Peyer's patch (tissue), 4 donors: ENCODE data around the gene S100A6. TPM values are rescaled to one million over a fixed set of nuclear protein-coding genes. Genes with fewer than 3 reads are reported as not detected.
"Not testable (repeated sequence)": the region's sequence is repeated elsewhere in the genome, so short reads cannot be mapped to it uniquely, and the experiment has no call there.

Experiments used
- DNase-seq, 3 donors: peaks; one replicate each; pipeline ENCODE4 v3.0.0-alpha.2; 2017 to 2019
- H3K27ac ChIP-seq, 4 donors: fragments of 200-600 bp; sonication (generic); one replicate each; pipeline ENCODE4 v1.5.1; 2016 to 2019
- H3K27me3 ChIP-seq, 2 donors: fragments of 200-600 bp; sonication (generic); one replicate each; pipeline ENCODE4 v1.5.1; 2019
- H3K36me3 ChIP-seq, 3 donors: fragments of 200-600 bp; sonication (generic); one replicate each; pipeline ENCODE4 v1.5.1; 2016 to 2019
- H3K4me1 ChIP-seq, 4 donors: fragments of 200-600 bp; sonication (generic); one replicate each; pipeline ENCODE4 v1.5.1; 2016 to 2019
- H3K4me3 ChIP-seq, 4 donors: fragments of 200-600 bp; sonication (generic); 1 replicate in 3 of 4; 2 replicates in 1 of 4; pipeline ENCODE4 v1.5.1; 2016 to 2019; ENCODE audit warnings: mild to moderate bottlenecking in 1 of 4
- H3K9me3 ChIP-seq, 4 donors: fragments of 200-600 bp; sonication (generic); one replicate each; pipeline ENCODE4 v1.5.1; 2016 to 2019; ENCODE audit warnings: mild to moderate bottlenecking in 1 of 4
- CTCF ChIP-seq, 6 experiments: fragments of 450-650 bp in 4 of 6; fragments of 200-600 bp in 2 of 6; sonication (generic) in 1 of 6; IDR thresholded peaks; one replicate each; pipeline ENCODE4 v1.5.1; 2017 to 2019; ENCODE audit warnings: antibody characterized with exemption in 6 of 6, mild to moderate bottlenecking in 3 of 6, moderate library complexity in 1 of 6
- POLR2A ChIP-seq, 2 donors: fragments of 450-650 bp; IDR thresholded peaks; one replicate each; pipeline ENCODE4 v1.5.1; 2017; ENCODE audit warnings: antibody characterized with exemption in 2 of 2, mild to moderate bottlenecking in 2 of 2, moderate library complexity in 2 of 2
- total RNA-seq, 4 donors: library from RNA; depleted of rRNA; stranded (reverse); fragments of >200 nt; gene quantifications; one replicate each; pipeline ENCODE4 v1.1.0, GENCODE V29; 2016

The S100A6 gene
- total RNA-seq, 4 donors from 2014 or later = 321 to 366 (median 334) TPM

GRCh38 chr1:153527023-153527682, 8.6 kb downstream of the S100A6 start:
- Histone ChIP-seq H3K27me3 (no peaks in the 10 kb centered on the region), H3K27ac (no peak overlapping the region), H3K4me3 (no peak overlapping the region), H3K9me3 (no peaks in the 10 kb centered on the region), H3K36me3 (no peaks in the 10 kb centered on the region), H3K4me1 (peaks cover 0 to 6% (median 2%) of the 10 kb centered on the region in 4 donors)
- DNase-seq = no peak
- TF ChIP-seq POLR2A (IDR thresholded peaks at IDR 0.05) (no peak), CTCF (IDR thresholded peaks at IDR 0.05) (no peak)

GRCh38 chr1:153526132-153526543, 9.7 kb downstream of the S100A6 start:
- Histone ChIP-seq H3K9me3 (no peaks in the 10 kb centered on the region), H3K27ac (no peak overlapping the region), H3K36me3 (no peaks in the 10 kb centered on the region), H3K27me3 (no peaks in the 10 kb centered on the region), H3K4me3 (no peak overlapping the region), H3K4me1 (peaks cover 0 to under 1% (median 0%) of the 10 kb centered on the region in 4 donors)
- TF ChIP-seq CTCF (IDR thresholded peaks at IDR 0.05) (no peak), POLR2A (IDR thresholded peaks at IDR 0.05) (no peak)
- DNase-seq = no peak

GRCh38 chr1:153525088-153525728, 10.6 kb downstream of the S100A6 start:
- no peak for DNase-seq
- no peak for TF ChIP-seq POLR2A (IDR thresholded peaks at IDR 0.05)
- TF ChIP-seq CTCF (IDR thresholded peaks at IDR 0.05) = no peak
- no peaks in the 10 kb centered on the region for H3K27me3 ChIP-seq
- peaks cover 0 to 7% (median 0%) of the 10 kb centered on the region in 4 donors for H3K4me1 ChIP-seq
- no peak overlapping the region for H3K4me3 ChIP-seq
- H3K9me3 ChIP-seq = no peaks in the 10 kb centered on the region
- no peaks in the 10 kb centered on the region for H3K36me3 ChIP-seq
- H3K27ac ChIP-seq = no peak overlapping the region

- H3K9me3 ChIP-seq, DNase-seq, H3K27me3 ChIP-seq, H3K36me3 ChIP-seq, H3K27ac ChIP-seq, H3K4me1 ChIP-seq, H3K4me3 ChIP-seq: not testable (repeated sequence)
Observed at GRCh38 chr1:153522353-153523048, 13.3 kb downstream of the S100A6 start.

- H3K27ac ChIP-seq, H3K36me3 ChIP-seq, H3K27me3 ChIP-seq, DNase-seq, H3K4me3 ChIP-seq, H3K9me3 ChIP-seq, H3K4me1 ChIP-seq: not testable (repeated sequence)
Observed at GRCh38 chr1:153521808-153522207, 14.0 kb downstream of the S100A6 start.

- no peaks in the 10 kb centered on the region for H3K36me3 ChIP-seq
- H3K27ac ChIP-seq = peak overlapping the region in 3 of 4 donors; percentile 51 to 64 (median 58)
- H3K4me1 ChIP-seq = peaks cover 0 to 13% (median 0%) of the 10 kb centered on the region in 4 donors
- H3K4me3 ChIP-seq = no peak overlapping the region
- DNase-seq = no peak
- TF ChIP-seq CTCF (IDR thresholded peaks at IDR 0.05) = no peak
- no peak for TF ChIP-seq POLR2A (IDR thresholded peaks at IDR 0.05)
- no peaks in the 10 kb centered on the region for H3K9me3 ChIP-seq
- H3K27me3 ChIP-seq = no peaks in the 10 kb centered on the region
Observed at GRCh38 chr1:153520818-153521476, 14.8 kb downstream of the S100A6 start.
